ENCODE measurements around the gene EBF3.

DNA sequence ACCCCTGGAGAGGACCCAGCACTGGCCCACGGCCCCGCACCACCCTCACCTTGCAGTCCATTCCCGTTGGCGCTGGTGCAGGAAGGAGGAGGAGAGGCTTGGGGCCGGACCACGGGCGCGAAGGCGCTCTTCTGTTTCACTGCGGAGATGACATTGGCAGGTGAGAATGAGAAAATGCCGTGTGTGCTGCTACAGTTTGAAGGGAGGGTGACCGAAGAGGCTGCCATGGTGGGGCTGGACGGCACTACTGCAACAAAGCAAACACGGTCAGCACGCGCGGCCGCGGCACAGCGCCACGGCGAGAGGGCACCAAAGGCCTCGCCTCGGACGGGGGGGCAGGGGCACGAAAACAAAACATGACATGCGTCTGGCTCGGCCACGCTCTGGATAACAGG is 123.9 kb downstream of the EBF3 start:
- TF ChIP-seq, protein P1, sequence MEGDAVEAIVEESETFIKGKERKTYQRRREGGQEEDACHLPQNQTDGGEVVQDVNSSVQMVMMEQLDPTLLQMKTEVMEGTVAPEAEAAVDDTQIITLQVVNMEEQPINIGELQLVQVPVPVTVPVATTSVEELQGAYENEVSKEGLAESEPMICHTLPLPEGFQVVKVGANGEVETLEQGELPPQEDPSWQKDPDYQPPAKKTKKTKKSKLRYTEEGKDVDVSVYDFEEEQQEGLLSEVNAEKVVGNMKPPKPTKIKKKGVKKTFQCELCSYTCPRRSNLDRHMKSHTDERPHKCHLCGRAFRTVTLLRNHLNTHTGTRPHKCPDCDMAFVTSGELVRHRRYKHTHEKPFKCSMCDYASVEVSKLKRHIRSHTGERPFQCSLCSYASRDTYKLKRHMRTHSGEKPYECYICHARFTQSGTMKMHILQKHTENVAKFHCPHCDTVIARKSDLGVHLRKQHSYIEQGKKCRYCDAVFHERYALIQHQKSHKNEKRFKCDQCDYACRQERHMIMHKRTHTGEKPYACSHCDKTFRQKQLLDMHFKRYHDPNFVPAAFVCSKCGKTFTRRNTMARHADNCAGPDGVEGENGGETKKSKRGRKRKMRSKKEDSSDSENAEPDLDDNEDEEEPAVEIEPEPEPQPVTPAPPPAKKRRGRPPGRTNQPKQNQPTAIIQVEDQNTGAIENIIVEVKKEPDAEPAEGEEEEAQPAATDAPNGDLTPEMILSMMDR (IDR thresholded peaks at IDR 0.05; ENCODE audit: borderline replicate concordance, extremely low read depth, low read length, poor library complexity, severe bottlenecking), result no peak
- TF ChIP-seq EZH2 (IDR thresholded peaks at IDR 0.05; ENCODE audit: borderline replicate concordance, low read depth, low read length, severe bottlenecking), result no peak
